Keratinocyte (primary cell): ENCODE results near the gene COL8A2. TPM values are rescaled to one million over a fixed set of nuclear protein-coding genes. Genes with fewer than 3 reads are reported as not detected.
A peak's percentile ranks its signal among the peaks of the same experiment; 100 is the strongest.

Source experiments
- DNase-seq: peaks from one replicate; pipeline ENCODE4 v3.0.0-alpha.2; 2011; ENCODE audit warnings: low read depth, missing footprints, low spot score
- FAIRE-seq: peaks from 2 replicates; lab custom pipeline; 2011; peaks lifted over from hg19 to GRCh38; lab: Jason Lieb, UNC
- H2AFZ ChIP-seq: 2 replicates; pipeline ENCODE4 v1.6.0; 2012; ENCODE audit warnings: low read length, control low read depth, inconsistent platforms; ENCODE audit not compliant: control insufficient read depth
- H3K27ac ChIP-seq: 2 replicates; pipeline ENCODE4 v1.5.1; 2011; ENCODE audit warnings: low read length; ENCODE audit not compliant: control insufficient read depth, insufficient read depth
- H3K27me3 ChIP-seq: 3 replicates; pipeline ENCODE4 v1.6.0; 2011; ENCODE audit warnings: low read length; ENCODE audit not compliant: control insufficient read depth, insufficient read depth; ENCODE audit errors: extremely low read depth
- H3K36me3 ChIP-seq, 2 experiments: 2 replicates in 1 of 2; 3 replicates in 1 of 2; pipeline ENCODE4 v1.5.1; 2011; ENCODE audit warnings: low read length in 2 of 2, mild to moderate bottlenecking in 1 of 2; ENCODE audit not compliant: control insufficient read depth in 2 of 2, insufficient read depth in 2 of 2; ENCODE audit errors: extremely low read depth in 1 of 2
- H3K4me1 ChIP-seq: 3 replicates; pipeline ENCODE4 v1.5.1; 2011; ENCODE audit warnings: low read length; ENCODE audit not compliant: control insufficient read depth, insufficient read depth; ENCODE audit errors: extremely low read depth
- H3K4me2 ChIP-seq: 3 replicates; pipeline ENCODE4 v1.6.0; 2011; ENCODE audit warnings: low read depth, low read length; ENCODE audit not compliant: control insufficient read depth, insufficient read depth; ENCODE audit errors: extremely low read depth
- H3K4me3 ChIP-seq, 3 experiments: fragments of 200-600 bp in 1 of 3; sonication (generic) in 1 of 3; 2 replicates in 2 of 3; 3 replicates in 1 of 3; pipeline ENCODE4 v1.5.1; 2011 to 2016; ENCODE audit warnings: low read length in 3 of 3, mild to moderate bottlenecking in 3 of 3, control low read depth in 2 of 3, inconsistent platforms in 1 of 3, low read depth in 1 of 3, mixed read lengths in 1 of 3, mixed run types in 1 of 3, moderate library complexity in 1 of 3; ENCODE audit not compliant: control insufficient read depth in 2 of 3, insufficient read depth in 2 of 3; ENCODE audit errors: extremely low read depth in 1 of 3
- H3K79me2 ChIP-seq: 2 replicates; pipeline ENCODE4 v1.6.0; 2012; ENCODE audit warnings: low read length; ENCODE audit not compliant: control insufficient read depth, insufficient read depth
- H3K9ac ChIP-seq: 3 replicates; pipeline ENCODE4 v1.6.0; 2011; ENCODE audit warnings: low read length; ENCODE audit not compliant: control insufficient read depth, insufficient read depth; ENCODE audit errors: extremely low read depth
- H3K9me1 ChIP-seq: 3 replicates; pipeline ENCODE4 v1.6.0; 2011; ENCODE audit warnings: low read length; ENCODE audit not compliant: control insufficient read depth, insufficient read depth; ENCODE audit errors: extremely low read depth
- H3K9me3 ChIP-seq: 2 replicates; pipeline ENCODE4 v1.5.1; 2012; ENCODE audit warnings: low read depth, low read length; ENCODE audit not compliant: control insufficient read depth
- H4K20me1 ChIP-seq: 3 replicates; pipeline ENCODE4 v1.6.0; 2011; ENCODE audit warnings: low read length; ENCODE audit not compliant: control insufficient read depth, insufficient read depth; ENCODE audit errors: extremely low read depth
- EZH2 ChIP-seq: IDR thresholded peaks from one replicate; pipeline ENCODE4 v1.6.1; 2012; ENCODE audit warnings: inconsistent platforms, mild to moderate bottlenecking, low read length, moderate library complexity
- dilution Hi-C: fragments of 300-500 bp; cut with MboI; formaldehyde crosslinking; loops from one replicate; pipeline ENCODE4 v1.7.0; 2020; ENCODE audit warnings: low sequenced_read_pairs; ENCODE audit not compliant: extremely low pct_ligation_motif_present
- polyA plus RNA-seq, 5 experiments: library from polyadenylated mRNA; depleted of rRNA in 3 of 5; stranded (reverse) in 3 of 5; stranded (forward) in 1 of 5; unstranded in 1 of 5; fragments of >200 nt; gene quantifications; 1 replicate in 1 of 5; 2 replicates in 3 of 5; 3 replicates in 1 of 5; pipeline versions ENCODE4 v1.2.1 to v1.2.3, GENCODE V29; 2011 to 2012; ENCODE audit warnings: missing spikeins in 2 of 5, low read depth in 1 of 5, low replicate concordance in 1 of 5
- TF ChIP-seq, protein P1 (sequence below), 3 experiments: IDR thresholded peaks in 1 of 3; conservative IDR thresholded peaks in 1 of 3; optimal IDR thresholded peaks in 1 of 3; 2 replicates in 2 of 3; 3 replicates in 1 of 3; pipeline versions ENCODE3 to v1.5.1; 2011; ENCODE audit warnings: low read length in 3 of 3, mild to moderate bottlenecking in 3 of 3, moderate library complexity in 2 of 3, control low read depth in 1 of 3, inconsistent platforms in 1 of 3; ENCODE audit not compliant: insufficient read depth in 2 of 3; ENCODE audit errors: extremely low read depth in 1 of 3

The COL8A2 gene
- polyA plus RNA-seq, 1 donor (not counting 4 experiments of a cell fraction or from before 2014, with no cell fraction given) = 0.09 TPM

DNA sequence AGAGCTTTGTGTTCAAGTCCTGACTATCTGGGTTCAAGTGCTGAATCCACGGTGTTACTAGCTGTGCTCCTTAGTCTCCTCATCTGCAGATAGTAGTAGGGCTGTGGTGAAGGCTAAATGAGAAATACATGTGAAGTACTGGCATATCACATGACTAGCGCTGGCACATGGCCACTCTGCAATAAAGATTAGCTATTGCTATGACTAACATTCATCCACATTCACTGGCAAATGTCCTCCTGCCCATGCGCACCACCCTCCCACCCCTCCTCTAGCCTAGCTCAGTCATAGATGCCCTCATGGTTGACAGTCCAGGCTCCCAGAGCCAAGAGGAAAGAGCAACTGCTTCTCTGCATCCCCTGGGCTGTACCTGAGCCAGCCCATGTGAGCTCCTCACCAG lies 8.5 kb upstream of the COL8A2 start:
- Histone ChIP-seq H3K4me1 (peaks cover 43% of the 10 kb centered on the region), H3K4me2 (peak overlapping the region; percentile 25), H3K9me1 (no peaks in the 10 kb centered on the region), H3K27me3 (no peaks in the 10 kb centered on the region), H3K27ac (peak overlapping the region; percentile 98), H3K9ac (no peak overlapping the region), H4K20me1 (no peaks in the 10 kb centered on the region), H3K79me2 (peaks cover 3% of the 10 kb centered on the region), H3K36me3 (peaks cover 9 to 20% of the 10 kb centered on the region in 2 experiments), H2AFZ (peak overlapping the region; percentile 14), H3K4me3 (no peak overlapping the region), H3K9me3 (no peaks in the 10 kb centered on the region)
- dilution Hi-C loops = no loop called here
- FAIRE-seq = peak; percentile 87
- TF ChIP-seq EZH2 = no peak
- TF ChIP-seq, protein P1, sequence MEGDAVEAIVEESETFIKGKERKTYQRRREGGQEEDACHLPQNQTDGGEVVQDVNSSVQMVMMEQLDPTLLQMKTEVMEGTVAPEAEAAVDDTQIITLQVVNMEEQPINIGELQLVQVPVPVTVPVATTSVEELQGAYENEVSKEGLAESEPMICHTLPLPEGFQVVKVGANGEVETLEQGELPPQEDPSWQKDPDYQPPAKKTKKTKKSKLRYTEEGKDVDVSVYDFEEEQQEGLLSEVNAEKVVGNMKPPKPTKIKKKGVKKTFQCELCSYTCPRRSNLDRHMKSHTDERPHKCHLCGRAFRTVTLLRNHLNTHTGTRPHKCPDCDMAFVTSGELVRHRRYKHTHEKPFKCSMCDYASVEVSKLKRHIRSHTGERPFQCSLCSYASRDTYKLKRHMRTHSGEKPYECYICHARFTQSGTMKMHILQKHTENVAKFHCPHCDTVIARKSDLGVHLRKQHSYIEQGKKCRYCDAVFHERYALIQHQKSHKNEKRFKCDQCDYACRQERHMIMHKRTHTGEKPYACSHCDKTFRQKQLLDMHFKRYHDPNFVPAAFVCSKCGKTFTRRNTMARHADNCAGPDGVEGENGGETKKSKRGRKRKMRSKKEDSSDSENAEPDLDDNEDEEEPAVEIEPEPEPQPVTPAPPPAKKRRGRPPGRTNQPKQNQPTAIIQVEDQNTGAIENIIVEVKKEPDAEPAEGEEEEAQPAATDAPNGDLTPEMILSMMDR (optimal IDR thresholded peaks at IDR 0.05 in 1 of 3, IDR thresholded peaks at IDR 0.05 in 1 of 3, conservative IDR thresholded peaks at IDR 0.05 in 1 of 3; ENCODE audit: extremely low read depth in 1 of 3, insufficient read depth in 2 of 3, low read length in 3 of 3) = no peak
- DNase-seq = peak; percentile 75

DNA sequence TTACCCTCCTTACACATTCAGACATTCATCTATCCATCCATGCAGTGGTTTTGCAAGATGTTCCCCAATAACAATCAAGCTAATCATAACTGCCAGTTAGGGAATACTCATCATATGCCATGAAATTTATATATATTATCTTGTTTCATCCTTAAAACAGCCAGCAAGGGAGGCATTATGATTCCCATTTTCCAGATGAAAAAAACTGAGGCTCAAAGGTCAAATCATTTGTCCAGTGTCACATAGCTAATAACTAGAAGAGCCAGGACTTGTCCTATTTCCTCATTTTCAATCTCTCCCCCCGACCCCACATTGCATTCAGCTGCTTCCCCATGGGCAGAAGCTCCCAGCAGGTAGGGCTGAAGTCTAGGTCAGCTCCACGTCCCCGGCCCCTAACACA lies 7.0 kb upstream of the COL8A2 start:
- Histone ChIP-seq H3K27me3 (no peaks in the 10 kb centered on the region), H2AFZ (no peak overlapping the region), H3K9ac (no peak overlapping the region), H3K4me2 (no peak overlapping the region), H3K4me3 (no peak overlapping the region), H3K9me1 (no peaks in the 10 kb centered on the region), H3K36me3 (peaks cover 3 to 11% of the 10 kb centered on the region in 2 experiments), H3K4me1 (peaks cover 44% of the 10 kb centered on the region), H3K79me2 (no peaks in the 10 kb centered on the region), H3K27ac (no peak overlapping the region), H3K9me3 (no peaks in the 10 kb centered on the region), H4K20me1 (no peaks in the 10 kb centered on the region)
- DNase-seq (no peak), FAIRE-seq (no peak)
- TF ChIP-seq EZH2 = no peak
- TF ChIP-seq, protein P1 (optimal IDR thresholded peaks at IDR 0.05 in 1 of 3, IDR thresholded peaks at IDR 0.05 in 1 of 3, conservative IDR thresholded peaks at IDR 0.05 in 1 of 3; ENCODE audit: extremely low read depth in 1 of 3, insufficient read depth in 2 of 3, low read length in 3 of 3) = no peak
- dilution Hi-C loops = no loop called here
